GM23338 (cell line): ENCODE results near the gene SGCB. TPM values are rescaled to one million over a fixed set of nuclear protein-coding genes. Genes with fewer than 3 reads are reported as not detected.

Experiments used
- ATAC-seq: fragments of 200-7000 bp; cut with Tn5 transposase; 3 replicates; pipeline ENCODE4 v1.9.1; 2020
- DNase-seq: peaks from one replicate; pipeline ENCODE4 v3.0.0-alpha.2; 2015; ENCODE audit warnings: low spot score
- H2AFZ ChIP-seq: fragments of 200-600 bp; sonication (generic); 2 replicates; pipeline ENCODE4 v1.8.0; 2016; ENCODE audit warnings: antibody characterized with exemption, mild to moderate bottlenecking, moderate library complexity
- H3F3A ChIP-seq: fragments of 200-600 bp; sonication (generic); replicated peaks from 2 replicates; pipeline ENCODE4 v1.8.0; 2017; ENCODE audit warnings: antibody characterized with exemption, mixed run types, low read depth
- H3K27ac ChIP-seq: fragments of 200-600 bp; sonication (generic); 2 replicates; pipeline ENCODE4 v1.6.1; 2016; ENCODE audit warnings: low read depth
- H3K27me3 ChIP-seq: fragments of 200-600 bp; sonication (generic); 2 replicates; pipeline ENCODE4 v1.8.0; 2016; ENCODE audit warnings: mild to moderate bottlenecking, mixed run types, moderate library complexity; ENCODE audit not compliant: insufficient read depth
- H3K36me3 ChIP-seq: fragments of 200-600 bp; sonication (generic); 2 replicates; pipeline ENCODE4 v1.8.0; 2016; ENCODE audit warnings: mild to moderate bottlenecking; ENCODE audit not compliant: insufficient read depth
- H3K4me1 ChIP-seq: fragments of 200-600 bp; sonication (generic); 2 replicates; pipeline ENCODE4 v1.8.0; 2016; ENCODE audit warnings: mild to moderate bottlenecking, moderate library complexity; ENCODE audit not compliant: insufficient read depth
- H3K4me2 ChIP-seq: fragments of 200-600 bp; sonication (generic); 2 replicates; pipeline ENCODE4 v1.7.1; 2017; ENCODE audit warnings: mixed run types
- H3K4me3 ChIP-seq: fragments of 200-600 bp; sonication (generic); 2 replicates; pipeline ENCODE4 v1.6.1; 2016; ENCODE audit warnings: mixed run types
- H3K79me2 ChIP-seq: fragments of 200-600 bp; sonication (generic); replicated peaks from 2 replicates; pipeline ENCODE4 v1.8.0; 2017; ENCODE audit warnings: mild to moderate bottlenecking; ENCODE audit not compliant: insufficient read depth
- H3K9me2 ChIP-seq: fragments of 200-600 bp; sonication (generic); 2 replicates; pipeline ENCODE4 v1.8.0; 2017; ENCODE audit not compliant: insufficient read depth
- H4K20me1 ChIP-seq: fragments of 200-600 bp; sonication (generic); replicated peaks from 2 replicates; pipeline ENCODE4 v1.8.0; 2017; ENCODE audit warnings: mild to moderate bottlenecking; ENCODE audit not compliant: insufficient read depth
- H3K27ac Mint-ChIP-seq: 2 replicates; pipeline ENCODE4 v1.8.0; 2020; ENCODE audit warnings: inconsistent platforms, mild to moderate bottlenecking, moderate library complexity, mixed read lengths
- H3K27me3 Mint-ChIP-seq: 3 replicates; pipeline ENCODE4 v1.8.0; 2022; ENCODE audit warnings: low read depth, mild to moderate bottlenecking, moderate library complexity, mixed read lengths, inconsistent platforms; ENCODE audit not compliant: insufficient read depth, poor library complexity
- H3K36me3 Mint-ChIP-seq: 3 replicates; pipeline ENCODE4 v1.8.0; 2021; ENCODE audit warnings: low read depth, mild to moderate bottlenecking, inconsistent platforms, moderate library complexity, mixed read lengths
- H3K4me1 Mint-ChIP-seq: 3 replicates; pipeline ENCODE4 v1.8.0; 2020; ENCODE audit warnings: mild to moderate bottlenecking, inconsistent platforms, mixed read lengths
- H3K4me3 Mint-ChIP-seq: 3 replicates; pipeline ENCODE4 v1.8.0; 2021; ENCODE audit warnings: moderate library complexity, mild to moderate bottlenecking, inconsistent platforms, mixed read lengths
- H3K9me3 Mint-ChIP-seq: 3 replicates; pipeline ENCODE4 v1.8.0; 2020; ENCODE audit warnings: moderate library complexity, mild to moderate bottlenecking, inconsistent platforms, mixed read lengths
- CREB1 ChIP-seq: fragments of 250-450 bp; sonication (Bioruptor Pico); IDR thresholded peaks from 2 replicates; pipeline ENCODE4 v1.5.0; 2020; ENCODE audit warnings: low read depth, mild to moderate bottlenecking, moderate library complexity
- ETS1 ChIP-seq: IDR thresholded peaks from 2 replicates; pipeline ENCODE4 v1.6.1; 2016; ENCODE audit warnings: antibody characterized with exemption
- EZH2 ChIP-seq: fragments of 200-600 bp; sonication (generic); IDR thresholded peaks from one replicate; pipeline ENCODE4 v1.8.0; 2017; ENCODE audit warnings: antibody characterized with exemption, mild to moderate bottlenecking, low read depth; ENCODE audit not compliant: unreplicated experiment
- EZH2phosphoT487 ChIP-seq: fragments of 200-600 bp; sonication (generic); IDR thresholded peaks from one replicate; pipeline ENCODE4 v1.8.1; 2018; ENCODE audit warnings: antibody characterized with exemption; ENCODE audit not compliant: unreplicated experiment
- NANOG ChIP-seq: IDR thresholded peaks from 2 replicates; pipeline ENCODE4 v1.6.1; 2016; ENCODE audit warnings: antibody characterized with exemption, borderline replicate concordance
- POLR2AphosphoS5 ChIP-seq: IDR thresholded peaks from 2 replicates; pipeline ENCODE4 v1.6.1; 2016; ENCODE audit warnings: antibody characterized with exemption, low read depth
- STAT1 ChIP-seq: IDR thresholded peaks from one replicate; pipeline ENCODE4 v1.6.1; 2016; ENCODE audit warnings: antibody characterized with exemption; ENCODE audit not compliant: unreplicated experiment
- ZNF114 ChIP-seq: fragments of 250-450 bp; sonication (Bioruptor Pico); IDR thresholded peaks from 2 replicates; pipeline ENCODE4 v1.5.0; 2020; ENCODE audit warnings: mild to moderate bottlenecking, moderate library complexity
- ZNF462 ChIP-seq: fragments of 250-450 bp; sonication (Bioruptor Pico); IDR thresholded peaks from 2 replicates; pipeline ENCODE4 v1.5.0; 2020; ENCODE audit warnings: mild to moderate bottlenecking, moderate library complexity
- polyA plus RNA-seq: library from polyadenylated mRNA; unstranded; fragments of >200 nt; fragmentation: Nextera tagmentation; extraction: Ambion mirVana; gene quantifications from 2 replicates; pipeline ENCODE4 v1.2.1, GENCODE V29; 2016
- total RNA-seq: library from RNA; depleted of rRNA; stranded (reverse); fragments of >200 nt; shearing (Covaris generic); gene quantifications from 2 replicates; pipeline ENCODE4 v1.2.3, GENCODE V29; 2014
- TF ChIP-seq, protein P1 (sequence below): IDR thresholded peaks from one replicate; pipeline ENCODE4 v1.6.1; 2018; ENCODE audit warnings: antibody characterized with exemption; ENCODE audit not compliant: unreplicated experiment

SGCB gene
- total and polyA plus RNA-seq, 2 experiments from 2014 or later: 11.8 to 19.6 TPM

DNA sequence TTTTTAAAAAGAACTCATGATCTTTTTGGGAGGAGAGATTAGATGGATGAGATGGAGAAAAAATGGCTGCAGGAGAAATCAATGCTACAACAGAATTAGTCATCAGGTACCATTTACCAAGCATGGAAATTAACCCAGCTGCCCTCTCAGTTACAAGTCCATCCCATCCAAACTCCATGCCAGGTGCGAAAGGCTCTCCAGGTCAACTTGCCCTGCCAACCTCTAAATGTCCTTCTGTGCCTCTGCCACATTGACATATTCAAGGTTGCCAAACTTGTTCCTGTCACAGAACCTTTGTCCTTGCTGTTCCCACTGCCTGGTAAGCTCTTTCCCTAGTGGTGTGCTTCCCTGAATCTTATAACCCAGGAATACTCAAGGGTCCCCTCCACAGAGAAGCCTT is 20.2 kb upstream of the SGCB start:
- H2AFZ ChIP-seq: no peak overlapping the region
- DNase-seq: no peak
- Mint-ChIP-seq H3K9me3 (no peaks in the 10 kb centered on the region), H3K4me1 (peaks cover 8% of the 10 kb centered on the region), H3K27me3 (peaks cover 5% of the 10 kb centered on the region), H3K36me3 (no peaks in the 10 kb centered on the region), H3K27ac (no peak overlapping the region; the same call in 1 of the 2 replicates), H3K4me3 (no peak overlapping the region)
- no peak for ATAC-seq
- peaks cover 6% of the 10 kb centered on the region for H3K4me1 ChIP-seq
- no peak overlapping the region for H3K4me3 ChIP-seq
- H4K20me1 ChIP-seq: no peaks in the 10 kb centered on the region
- TF ChIP-seq ZNF114: no peak
- TF ChIP-seq, protein P1, sequence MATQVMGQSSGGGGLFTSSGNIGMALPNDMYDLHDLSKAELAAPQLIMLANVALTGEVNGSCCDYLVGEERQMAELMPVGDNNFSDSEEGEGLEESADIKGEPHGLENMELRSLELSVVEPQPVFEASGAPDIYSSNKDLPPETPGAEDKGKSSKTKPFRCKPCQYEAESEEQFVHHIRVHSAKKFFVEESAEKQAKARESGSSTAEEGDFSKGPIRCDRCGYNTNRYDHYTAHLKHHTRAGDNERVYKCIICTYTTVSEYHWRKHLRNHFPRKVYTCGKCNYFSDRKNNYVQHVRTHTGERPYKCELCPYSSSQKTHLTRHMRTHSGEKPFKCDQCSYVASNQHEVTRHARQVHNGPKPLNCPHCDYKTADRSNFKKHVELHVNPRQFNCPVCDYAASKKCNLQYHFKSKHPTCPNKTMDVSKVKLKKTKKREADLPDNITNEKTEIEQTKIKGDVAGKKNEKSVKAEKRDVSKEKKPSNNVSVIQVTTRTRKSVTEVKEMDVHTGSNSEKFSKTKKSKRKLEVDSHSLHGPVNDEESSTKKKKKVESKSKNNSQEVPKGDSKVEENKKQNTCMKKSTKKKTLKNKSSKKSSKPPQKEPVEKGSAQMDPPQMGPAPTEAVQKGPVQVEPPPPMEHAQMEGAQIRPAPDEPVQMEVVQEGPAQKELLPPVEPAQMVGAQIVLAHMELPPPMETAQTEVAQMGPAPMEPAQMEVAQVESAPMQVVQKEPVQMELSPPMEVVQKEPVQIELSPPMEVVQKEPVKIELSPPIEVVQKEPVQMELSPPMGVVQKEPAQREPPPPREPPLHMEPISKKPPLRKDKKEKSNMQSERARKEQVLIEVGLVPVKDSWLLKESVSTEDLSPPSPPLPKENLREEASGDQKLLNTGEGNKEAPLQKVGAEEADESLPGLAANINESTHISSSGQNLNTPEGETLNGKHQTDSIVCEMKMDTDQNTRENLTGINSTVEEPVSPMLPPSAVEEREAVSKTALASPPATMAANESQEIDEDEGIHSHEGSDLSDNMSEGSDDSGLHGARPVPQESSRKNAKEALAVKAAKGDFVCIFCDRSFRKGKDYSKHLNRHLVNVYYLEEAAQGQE: no peak
- TF ChIP-seq ETS1: no peak
- no peak for TF ChIP-seq EZH2
- no peak for TF ChIP-seq STAT1
- no peak for TF ChIP-seq CREB1 (CRISPR knock-in tag)
- no peak for TF ChIP-seq ZNF462 (CRISPR knock-in tag)
- no peak for TF ChIP-seq EZH2phosphoT487
- no peak for TF ChIP-seq POLR2AphosphoS5
- no peak for TF ChIP-seq NANOG
- H3K79me2 ChIP-seq: no peaks in the 10 kb centered on the region
- H3K9me2 ChIP-seq: no peaks in the 10 kb centered on the region; the same call in 1 of the 2 replicates
- no peaks in the 10 kb centered on the region for H3F3A ChIP-seq
- no peak overlapping the region for H3K4me2 ChIP-seq
- H3K27me3 ChIP-seq: peaks cover 6% of the 10 kb centered on the region
- H3K36me3 ChIP-seq: no peaks in the 10 kb centered on the region
- H3K27ac ChIP-seq: no peak overlapping the region
